NB4 (cell line): ENCODE measurements around the gene PHPT1.

ENCODE experiments used
- DNase-seq: peaks from one replicate; pipeline ENCODE4 v3.0.0; 2010; ENCODE audit warnings: low read depth
- H3K4me3 ChIP-seq: one replicate; pipeline ENCODE4 v1.5.1; 2011; ENCODE audit warnings: mild to moderate bottlenecking, low read depth, low read length, moderate library complexity
- CTCF ChIP-seq: IDR thresholded peaks from one replicate; pipeline ENCODE4 v1.5.1; 2012; ENCODE audit warnings: low read depth, low read length
- MYC ChIP-seq: IDR thresholded peaks from 2 replicates; pipeline ENCODE4 v1.6.1; 2011; ENCODE audit warnings: low read depth, low read length
- POLR2A ChIP-seq: IDR thresholded peaks from 2 replicates; pipeline ENCODE4 v1.6.1; 2011; ENCODE audit warnings: mild to moderate bottlenecking; ENCODE audit not compliant: insufficient read length; ENCODE audit errors: extremely low read depth
- TF ChIP-seq, protein P1 (sequence below): IDR thresholded peaks from 2 replicates; pipeline ENCODE4 v1.6.1; 2011; ENCODE audit warnings: low read depth, low read length

Gene PHPT1

DNA sequence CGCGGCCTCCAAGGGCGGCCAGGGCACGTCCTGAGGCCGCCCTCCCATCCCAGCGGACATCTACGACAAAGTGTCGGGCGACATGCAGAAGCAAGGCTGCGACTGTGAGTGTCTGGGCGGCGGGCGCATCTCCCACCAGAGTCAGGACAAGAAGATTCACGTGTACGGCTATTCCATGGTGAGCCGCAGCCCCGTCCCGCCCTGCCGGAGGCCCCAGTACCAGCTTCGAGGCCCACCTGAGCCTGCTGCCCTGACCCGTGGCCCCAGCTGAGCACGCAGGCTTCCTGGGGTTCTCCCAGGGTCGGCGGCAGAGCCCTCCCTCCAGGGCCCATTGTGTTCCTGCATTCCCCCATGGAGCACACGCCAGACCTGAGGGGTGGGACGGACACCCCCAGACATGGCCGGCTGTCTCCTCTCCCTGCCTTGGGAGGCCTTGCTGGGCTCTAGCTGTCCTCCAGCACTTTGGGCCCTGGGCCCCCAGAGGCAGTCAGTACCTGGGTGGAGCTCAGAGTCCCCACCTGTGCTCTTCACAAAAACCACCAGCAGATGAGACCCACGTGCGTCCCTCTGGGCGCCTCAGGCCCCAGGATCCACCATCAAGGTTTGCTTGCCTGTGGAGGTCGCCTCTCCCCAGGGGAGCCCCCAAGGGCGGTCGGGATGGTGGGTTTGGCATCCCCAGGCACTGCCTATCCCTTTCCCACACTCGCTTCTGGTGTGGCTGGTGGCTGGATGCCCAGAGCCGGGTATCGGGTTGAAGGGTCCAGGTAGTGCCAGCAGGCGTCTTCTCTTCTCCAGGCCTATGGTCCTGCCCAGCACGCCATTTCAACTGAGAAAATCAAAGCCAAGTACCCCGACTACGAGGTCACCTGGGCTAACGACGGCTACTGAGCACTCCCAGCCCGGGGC lies 1.0 kb downstream of the PHPT1 start:
- DNase-seq, result no peak
- TF ChIP-seq MYC (no peak), CTCF (no peak), POLR2A (no peak)
- TF ChIP-seq, protein P1, sequence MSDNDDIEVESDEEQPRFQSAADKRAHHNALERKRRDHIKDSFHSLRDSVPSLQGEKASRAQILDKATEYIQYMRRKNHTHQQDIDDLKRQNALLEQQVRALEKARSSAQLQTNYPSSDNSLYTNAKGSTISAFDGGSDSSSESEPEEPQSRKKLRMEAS, result no peak
- peak overlapping the region; percentile 59 for H3K4me3 ChIP-seq

DNA sequence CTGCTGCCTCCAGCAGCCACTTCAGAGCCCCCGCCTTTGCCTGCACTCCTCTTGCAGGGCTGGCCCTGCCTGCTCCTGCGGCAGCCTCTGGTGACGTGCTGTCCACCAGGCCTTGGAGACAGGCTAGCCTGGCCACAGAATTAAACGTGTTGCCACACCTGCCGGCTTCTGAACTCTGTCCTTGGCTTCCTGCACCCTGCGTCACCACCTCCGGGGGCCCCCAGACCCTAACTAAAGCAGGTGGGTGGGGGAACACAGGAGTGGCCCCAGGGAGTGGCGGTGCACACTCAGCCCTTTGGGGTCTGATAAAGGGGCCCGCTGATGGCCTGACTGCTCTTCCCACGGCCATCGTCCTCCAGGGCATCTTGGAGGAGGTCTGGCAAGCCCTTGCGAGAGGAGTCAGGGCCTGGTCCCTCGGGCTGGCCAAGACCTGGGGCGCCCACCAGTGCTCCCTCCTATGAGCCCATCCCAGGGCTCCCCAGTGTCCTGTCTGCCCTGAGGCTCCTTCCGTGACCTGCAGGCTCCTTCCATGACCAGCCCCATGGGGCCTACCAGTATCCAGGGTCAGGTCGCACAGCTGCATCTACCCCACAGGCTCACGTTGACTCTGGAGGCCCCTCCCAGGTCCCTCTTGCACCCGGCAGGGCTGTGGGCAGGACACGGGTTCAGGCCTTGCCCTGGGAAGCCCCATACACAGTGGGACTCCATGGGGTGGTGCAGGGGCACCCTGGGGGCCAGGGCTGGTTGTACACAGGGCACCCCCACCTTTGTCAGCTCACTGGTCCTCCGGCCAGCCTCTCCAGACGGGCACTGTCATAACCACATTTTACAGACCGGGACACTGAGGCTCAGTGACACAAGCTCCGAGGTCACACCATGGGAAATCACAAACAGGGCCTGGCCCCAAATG lies 1.9 kb downstream of the PHPT1 start:
- no peak overlapping the region for H3K4me3 ChIP-seq
- no peak for DNase-seq

DNA sequence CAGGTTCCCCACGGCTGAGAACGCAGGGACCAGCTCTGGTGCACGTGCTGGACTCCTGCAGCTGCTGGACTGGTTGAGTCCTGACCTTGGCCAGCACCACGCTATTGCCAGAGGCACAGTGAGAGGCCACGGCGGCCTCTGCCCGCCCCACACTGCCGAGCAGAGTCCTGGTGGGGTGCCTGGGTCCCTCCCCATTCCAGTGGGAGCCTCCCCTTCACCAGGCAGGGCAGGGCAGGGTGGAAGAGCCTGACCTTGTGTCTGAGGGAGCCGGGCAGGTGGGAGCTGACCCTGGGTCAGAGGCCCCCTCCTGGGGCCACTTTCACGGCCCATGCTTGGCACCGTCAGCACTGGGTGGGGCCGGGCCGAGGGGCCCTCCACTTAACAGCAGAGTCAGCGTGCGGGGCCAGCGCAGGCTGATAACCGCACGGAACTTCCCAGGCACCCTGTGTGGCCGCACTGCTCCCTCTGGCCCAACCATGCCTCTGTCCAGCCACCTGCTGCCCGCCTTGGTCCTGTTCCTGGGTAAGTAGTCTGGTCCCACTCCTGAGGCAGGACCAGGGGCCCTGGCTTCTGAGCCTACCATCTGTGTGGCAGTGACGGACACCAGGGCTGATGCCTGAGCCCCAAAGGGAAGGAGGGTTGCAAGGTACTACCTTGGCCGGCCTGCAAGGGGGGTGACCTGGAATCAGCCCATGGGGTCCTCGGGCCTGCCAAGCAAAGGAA lies 2.9 kb downstream of the PHPT1 start, which contains the start of gene MAMDC4:
TSS of gene MAMDC4 (plus strand) at position 406 of the 723 bp plus-strand sequence. CDS start at position 477, 71 bp downstream.
- DNase-seq, result no peak
- TF ChIP-seq, protein P1, result no peak
- no peak for TF ChIP-seq CTCF
- no peak for TF ChIP-seq MYC
- no peak for TF ChIP-seq POLR2A
- no peak within 1 kb of the TSS for H3K4me3 ChIP-seq

More for the DNA sequence above, 1.9 kb downstream of the PHPT1 start:
- TF ChIP-seq, protein P1, result no peak
- TF ChIP-seq MYC (no peak), CTCF (no peak), POLR2A (no peak)

- TF ChIP-seq CTCF (no peak), POLR2A (no peak), MYC (no peak)
- TF ChIP-seq, protein P1, result no peak
- DNase-seq, result no peak
These were observed 3.7 kb downstream of the PHPT1 start for GRCh38 chr9:136852664-136853595.

More at GRCh38 chr9:136852664-136853595, 3.7 kb downstream of the PHPT1 start:
- no peak overlapping the region for H3K4me3 ChIP-seq
